HG03469 (cell line): ENCODE data around the gene SSBP4.

Experiments
- ATAC-seq: cut with Tn5 transposase; IDR thresholded peaks from one replicate; pipeline ENCODE4 v1.9.1; 2021; ENCODE audit warnings: mild to moderate bottlenecking, moderate library complexity, moderate number of reproducible peaks; ENCODE audit not compliant: unreplicated experiment

Gene SSBP4

DNA sequence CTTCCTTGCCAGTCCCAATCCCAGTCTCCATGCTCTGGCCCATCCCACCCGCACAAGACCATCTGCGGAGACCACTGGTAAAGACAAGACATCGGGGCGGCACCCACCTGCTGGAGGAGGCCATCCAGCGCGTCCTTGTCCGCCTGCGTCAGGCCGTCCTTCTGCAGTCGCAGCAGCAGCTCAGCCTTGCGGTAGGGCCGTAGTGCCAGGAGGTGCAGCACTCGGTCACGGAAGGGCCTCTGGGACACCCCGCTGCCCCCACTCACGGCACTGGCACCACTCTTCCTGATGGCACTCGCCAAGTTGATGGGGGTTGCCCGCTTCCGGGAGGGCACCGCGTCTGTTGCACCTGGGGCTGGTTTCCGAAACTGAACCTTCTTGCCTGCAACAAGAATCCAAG, 42.3 kb downstream of the SSBP4 start:
- ATAC-seq = no peak

DNA sequence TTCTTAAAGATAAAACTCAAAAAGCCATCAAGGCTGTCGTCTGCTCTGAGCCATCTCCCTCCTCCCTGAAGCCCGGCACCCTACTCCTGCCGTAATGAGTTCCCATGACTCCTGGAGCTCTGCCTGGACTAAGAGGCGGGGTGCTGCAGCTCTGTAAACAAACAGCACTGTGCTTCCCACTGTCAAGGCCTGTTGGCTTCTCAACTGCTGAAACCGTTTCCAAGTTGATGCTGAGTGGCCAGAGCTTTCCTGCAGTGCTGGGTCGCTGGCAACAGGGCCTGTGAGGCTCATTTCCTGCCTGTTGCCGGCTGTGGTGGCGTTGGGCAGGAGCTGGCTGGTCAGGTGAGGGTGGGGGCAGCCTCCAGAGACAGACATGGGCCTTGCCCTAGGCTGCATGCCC, 45.4 kb downstream of the SSBP4 start:
- ATAC-seq = no peak

DNA sequence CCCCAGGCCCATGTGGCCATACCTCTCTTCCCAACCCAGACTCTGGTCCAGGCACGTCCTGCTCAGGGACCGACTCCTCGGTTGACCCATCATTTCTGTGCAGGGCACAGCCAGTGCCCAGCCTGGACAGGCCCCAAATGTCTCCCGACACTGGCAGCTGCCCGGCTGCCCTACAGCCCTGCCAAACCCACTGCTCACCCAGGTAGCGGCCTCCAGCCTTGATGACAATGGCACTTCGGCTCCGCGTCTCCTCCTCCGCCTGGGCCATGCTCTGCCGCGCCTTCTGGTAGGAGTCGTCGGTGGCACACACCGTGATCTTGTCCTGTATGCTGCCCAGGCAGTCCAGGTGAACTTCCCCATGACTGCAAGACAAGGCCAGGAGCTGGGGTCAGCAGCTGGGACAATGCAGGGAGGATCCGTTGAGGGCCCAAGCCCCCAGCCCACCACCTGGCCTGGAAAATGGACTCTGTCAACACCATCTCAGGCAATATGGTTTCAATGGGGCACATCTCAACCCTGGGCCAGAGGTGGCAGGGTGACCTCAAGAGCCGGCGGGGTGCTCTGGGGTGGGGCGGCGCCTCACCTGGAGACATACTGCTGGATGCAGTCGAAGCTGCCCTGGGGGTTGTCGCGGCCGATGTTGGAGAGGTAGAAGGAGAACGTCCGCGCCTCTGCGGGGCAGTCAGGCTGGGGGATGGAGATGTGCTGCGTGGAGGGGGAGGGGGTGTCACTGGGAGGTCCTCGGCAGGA, 46.2 kb downstream of the SSBP4 start:
- ATAC-seq = no peak

DNA sequence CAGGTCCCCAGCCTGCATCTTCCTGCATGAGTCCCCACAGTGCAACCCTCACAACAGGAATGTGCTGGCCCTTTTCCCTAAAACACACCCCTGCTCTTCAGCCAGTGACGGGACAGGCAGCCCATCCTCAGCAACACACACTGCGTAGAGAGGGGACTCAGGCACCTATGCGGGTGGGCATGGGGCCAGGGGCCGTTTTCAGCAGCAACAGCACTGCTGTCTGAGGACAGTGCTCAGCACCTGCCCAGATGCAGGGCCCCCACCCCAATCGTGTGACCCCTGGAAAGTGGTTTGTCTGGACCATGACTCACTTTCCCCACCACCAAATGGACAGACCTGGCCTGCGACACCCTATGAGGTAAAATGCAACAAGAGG, 46.8 kb downstream of the SSBP4 start:
- no peak for ATAC-seq

DNA sequence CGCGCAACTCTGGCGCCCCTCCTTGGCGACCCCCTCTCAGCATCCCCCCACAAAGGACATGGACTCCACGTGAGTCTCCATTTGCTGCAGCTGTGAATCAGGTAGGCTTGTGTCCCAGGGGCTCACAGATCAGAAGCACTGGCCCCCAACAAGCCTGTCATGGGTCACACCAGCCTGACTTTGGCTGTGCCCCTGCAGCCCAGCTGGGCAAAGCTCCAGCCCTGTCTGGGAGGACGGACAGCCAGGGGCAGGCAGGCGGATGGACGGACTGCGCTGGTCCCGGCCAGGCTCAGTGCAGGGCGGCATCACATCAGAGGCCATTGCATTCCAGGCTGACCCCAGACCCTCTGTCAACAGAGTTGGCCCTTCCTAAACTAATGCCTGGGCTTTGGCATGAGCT, 47.2 kb downstream of the SSBP4 start:
- no peak for ATAC-seq

DNA sequence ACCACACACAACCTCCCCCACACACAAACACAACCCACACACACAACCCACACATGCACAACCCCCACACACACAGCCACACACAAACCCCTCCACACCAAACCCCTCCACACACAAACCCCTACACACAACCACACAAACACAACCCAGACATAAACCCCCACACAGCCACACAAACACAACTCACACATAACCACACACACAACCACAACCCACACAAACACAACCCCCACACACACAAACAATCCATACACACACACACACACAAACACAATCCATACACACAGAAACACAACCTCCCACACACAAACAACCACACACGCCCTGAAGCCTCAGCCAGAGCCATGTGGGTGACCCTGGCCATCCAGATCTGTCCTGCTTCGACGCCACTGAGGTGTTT, 48.8 kb downstream of the SSBP4 start:
- no peak for ATAC-seq

DNA sequence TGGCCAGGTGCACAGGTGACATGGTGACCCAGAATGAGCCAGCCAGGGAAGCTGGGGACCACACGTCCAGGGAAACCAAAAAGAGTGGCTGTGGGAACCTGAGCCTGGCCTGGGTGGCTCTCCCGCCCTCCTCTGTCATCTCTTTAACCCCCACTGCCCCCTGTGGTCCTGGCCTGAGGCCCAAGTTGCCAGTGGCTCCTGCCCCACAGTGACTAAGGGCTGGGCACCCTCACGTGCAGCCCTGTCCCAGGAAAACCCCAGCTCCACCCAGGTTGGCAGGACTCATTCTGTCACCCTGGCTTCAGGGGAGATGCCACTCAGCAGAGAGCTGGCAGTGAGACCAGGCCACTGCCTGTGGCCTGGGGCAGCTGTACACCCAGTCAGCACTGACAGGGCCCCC, 49.3 kb downstream of the SSBP4 start:
- no peak for ATAC-seq

DNA sequence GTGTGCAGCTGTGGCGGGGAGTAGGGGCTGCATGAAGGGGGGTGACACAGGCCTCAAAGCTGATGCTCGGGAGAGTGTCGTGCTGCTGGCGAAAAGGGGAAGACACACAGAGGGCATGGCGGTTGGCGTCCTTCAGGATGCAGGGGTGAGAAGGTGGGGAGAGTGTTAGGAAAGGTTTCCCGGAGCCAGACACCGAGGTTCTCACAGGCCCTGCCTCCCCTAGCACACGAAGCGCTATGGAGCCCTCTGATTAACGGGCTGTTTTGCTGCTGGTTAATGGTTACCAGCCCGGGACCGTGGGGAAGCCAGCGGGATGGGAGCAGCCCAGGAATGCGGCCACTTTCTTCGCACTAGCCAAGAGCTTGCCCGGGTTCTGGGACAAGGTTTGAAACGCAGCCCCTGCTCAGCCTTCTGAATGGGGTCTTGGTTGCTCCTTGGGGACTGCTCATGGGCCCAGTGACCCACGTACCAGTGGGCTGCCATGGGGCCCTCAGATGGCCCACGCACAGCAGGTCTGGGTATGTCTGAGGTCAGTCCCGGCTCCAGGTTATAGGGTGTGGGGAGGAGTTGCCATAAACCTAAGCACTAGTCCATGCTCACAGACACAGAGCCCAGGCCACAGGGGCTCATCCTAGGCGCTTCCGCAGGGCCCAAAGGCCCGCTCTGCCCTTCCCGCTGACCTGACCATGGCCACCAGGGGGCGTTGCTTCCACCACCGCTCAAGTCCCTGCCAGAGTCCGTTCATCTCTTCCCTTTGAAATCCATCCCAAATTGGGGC, 50.1 kb downstream of the SSBP4 start:
- no peak for ATAC-seq

DNA sequence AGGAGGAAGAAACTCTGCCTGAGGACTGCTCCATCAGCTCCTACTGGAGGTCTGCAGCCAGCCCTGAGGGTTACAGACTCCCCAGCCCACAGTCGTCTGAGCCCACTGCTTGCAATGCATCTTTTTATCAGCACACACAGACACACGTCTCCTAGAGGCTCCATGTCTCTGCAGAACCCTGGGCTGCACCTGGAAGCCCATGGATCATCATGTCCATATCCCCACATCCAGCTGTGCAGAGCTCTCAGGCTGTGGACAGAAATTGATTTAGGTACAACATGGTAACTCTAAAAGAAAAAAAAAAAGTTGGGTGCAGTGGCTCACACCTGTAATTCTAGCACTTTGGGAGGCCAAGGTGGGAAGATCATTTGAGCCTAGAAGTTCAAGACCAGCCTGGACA, 51.6 kb downstream of the SSBP4 start:
- ATAC-seq = no peak

DNA sequence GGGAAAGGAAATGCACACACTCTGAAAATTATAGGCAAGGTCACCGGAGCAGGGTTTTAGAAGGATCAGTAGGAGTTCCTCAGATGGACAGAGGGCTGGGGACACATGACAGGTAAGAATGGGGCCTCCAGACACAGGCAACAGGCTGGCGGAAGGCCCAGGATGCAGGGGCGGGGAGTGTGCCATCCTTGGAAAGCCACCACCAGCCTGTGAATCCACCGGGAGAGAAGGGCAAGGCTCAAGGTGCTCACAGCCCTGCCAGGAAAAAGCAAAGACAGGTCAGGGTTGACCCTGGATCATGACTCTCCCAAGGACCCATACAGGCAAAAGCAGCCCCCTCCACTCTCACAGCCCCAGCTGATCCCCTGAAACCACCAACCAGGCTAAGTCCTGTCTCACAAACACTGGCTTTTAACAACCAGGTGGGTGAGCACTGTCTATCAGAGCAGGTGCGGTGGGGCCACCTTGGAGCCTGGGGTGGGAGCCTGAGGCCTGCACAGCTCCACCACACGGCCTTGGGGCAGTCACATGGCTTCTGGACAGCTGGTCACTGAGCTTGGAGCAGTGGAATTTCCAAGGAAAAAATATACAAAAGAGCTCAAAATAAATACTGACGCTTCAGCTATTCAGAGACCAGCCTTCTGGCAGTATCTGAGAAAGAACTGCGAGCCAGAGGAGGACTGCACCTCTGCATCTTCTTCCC, 54.0 kb downstream of the SSBP4 start:
- no peak for ATAC-seq

DNA sequence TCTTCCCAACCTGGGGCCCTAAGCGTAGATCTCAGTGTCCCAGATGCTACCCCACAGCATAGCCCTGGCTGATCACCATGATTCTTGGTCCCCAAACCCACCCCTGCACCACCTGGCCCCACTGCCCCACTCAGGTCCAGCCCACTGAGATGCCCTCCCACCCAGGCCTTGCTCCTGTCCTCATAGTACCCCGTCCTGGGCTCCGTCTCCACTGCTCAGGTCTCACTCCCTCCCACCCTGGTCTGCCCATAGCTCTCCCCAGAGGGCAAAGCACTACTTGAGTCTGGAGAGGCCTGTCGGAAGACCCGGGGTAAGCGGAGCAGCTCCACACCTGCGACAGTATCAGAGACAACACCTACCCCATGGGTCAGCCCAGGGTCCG, 54.5 kb downstream of the SSBP4 start:
- ATAC-seq = no peak

DNA sequence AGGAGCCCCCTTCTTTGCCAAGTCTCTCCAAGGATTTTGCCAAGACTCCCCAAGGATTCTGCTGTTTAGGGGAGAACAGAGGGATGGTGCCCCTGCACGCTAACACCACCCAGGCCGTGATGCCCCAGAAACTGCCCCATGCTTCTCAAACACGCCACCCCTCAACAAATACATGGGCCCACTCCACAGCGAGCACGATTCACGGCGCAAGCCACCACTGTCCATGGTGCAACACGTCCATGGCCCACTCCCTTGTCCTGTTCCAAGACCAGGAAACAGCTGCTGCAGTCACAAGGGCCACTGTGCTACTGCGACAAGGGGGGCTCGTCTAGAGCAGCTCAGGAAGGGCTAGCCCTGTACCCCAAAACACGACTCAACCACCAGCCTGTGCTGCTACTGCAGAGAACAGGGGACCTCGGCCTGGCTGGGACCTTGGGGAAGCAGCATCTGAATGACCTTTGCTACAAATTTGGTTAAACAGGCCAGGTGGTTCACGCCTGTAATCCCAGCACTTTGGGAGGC, 55.2 kb downstream of the SSBP4 start:
- no peak for ATAC-seq

DNA sequence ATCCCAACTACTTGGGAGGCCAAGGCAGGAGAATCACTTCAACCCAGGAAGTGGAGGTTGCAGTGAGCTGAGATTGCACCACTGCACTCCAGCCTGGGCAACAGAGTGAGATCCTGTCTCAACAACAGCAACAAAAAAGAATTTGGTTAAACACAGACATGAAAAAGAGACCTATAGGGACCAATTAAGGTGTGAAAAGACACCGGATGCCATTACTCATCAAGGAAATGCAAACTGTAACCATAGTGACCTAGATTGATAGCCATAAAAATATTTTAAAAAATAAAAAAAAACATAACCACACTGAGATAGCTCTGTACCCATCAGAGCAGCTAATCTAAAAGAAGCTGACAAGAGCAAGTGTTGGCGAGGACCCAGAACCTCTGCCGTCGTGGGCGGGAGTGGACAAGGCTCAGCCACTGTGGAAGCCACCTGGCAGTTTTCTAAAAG, 55.8 kb downstream of the SSBP4 start:
- ATAC-seq = no peak

DNA sequence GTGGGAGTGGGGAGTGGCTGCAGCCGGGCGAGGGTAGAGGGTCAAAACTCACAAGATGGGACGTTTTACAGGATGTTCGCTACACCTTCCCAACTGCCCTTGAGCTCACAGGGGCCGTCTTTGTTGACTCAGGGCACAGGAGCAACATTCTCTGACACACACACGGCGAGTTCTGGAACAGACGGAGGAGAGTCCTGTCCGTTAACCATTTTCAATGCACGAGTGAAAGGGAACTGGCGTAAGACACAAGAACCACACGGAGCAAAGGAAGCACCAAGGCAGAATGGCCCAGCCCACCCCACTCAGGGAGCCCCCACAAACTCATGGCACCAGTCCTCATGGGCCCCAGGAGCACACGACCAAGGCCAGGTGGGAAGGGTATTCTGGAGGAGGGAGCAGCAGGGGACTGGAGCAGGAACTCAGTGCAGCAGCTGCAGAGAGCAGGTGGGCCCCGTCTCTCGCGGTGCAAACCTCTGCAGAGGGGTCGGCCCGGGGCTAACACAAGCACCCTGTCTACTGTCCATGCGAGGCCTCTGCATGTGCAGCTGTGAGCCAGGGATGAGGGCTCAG, 56.6 kb downstream of the SSBP4 start:
- ATAC-seq = no peak

DNA sequence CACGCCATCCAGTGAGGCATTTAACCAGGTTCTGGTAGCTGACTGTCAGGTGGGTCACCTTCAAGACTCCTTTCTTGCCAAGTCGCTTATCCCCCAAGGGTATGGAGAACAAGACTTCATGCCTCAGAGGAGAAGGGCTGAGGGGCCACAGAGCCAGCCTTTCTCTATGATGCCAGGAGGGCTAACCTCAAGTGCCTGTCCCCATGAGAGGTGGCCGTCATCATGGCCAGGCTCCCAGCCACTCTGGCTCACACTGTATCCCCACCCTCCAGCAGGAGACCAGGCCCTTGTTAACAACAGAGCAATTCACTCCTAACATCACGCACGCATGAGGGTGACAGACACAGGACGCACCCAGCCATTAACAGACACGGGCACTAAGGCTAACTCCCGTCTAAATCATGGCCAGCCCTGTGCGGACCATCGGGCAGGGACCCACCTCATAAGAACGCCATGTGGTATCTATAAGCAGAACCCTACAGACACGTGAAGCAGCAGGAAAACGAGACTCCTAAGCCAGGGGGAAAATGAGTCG, 57.4 kb downstream of the SSBP4 start:
- no peak for ATAC-seq

DNA sequence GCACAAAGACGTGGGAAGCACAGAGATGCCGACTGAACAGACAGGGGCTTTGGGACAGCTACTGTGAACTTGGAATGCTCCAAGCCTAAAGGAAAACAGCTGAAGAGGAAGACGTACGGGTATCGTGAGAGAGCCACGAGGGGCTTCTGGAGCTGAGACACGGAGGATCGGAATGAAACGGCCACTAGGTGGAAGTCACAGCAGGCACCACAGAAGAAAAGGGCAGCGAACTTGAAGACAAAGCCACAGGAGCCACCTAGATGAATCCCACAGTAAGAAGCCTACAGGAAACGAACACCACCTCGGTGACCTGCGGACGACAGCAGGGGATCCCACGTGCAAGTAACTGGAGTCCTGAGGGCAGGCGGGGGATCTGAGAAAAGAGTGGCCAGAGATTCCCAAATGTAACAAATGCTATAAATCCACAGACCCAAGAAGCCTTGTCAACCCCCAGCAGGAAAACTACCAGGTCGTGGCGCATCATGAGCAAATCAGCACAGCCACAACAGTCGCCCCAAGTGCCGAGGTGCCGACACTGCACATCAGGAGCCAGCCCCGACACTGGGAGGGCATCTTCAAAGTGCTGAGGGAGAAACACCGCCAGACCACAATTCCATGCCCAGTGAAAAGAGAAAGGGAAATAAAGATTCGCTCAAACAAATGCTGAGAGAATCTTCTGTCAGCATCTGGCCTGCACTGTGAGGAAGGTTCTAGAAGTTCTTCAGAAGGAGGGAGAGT, 58.0 kb downstream of the SSBP4 start:
- ATAC-seq = no peak

DNA sequence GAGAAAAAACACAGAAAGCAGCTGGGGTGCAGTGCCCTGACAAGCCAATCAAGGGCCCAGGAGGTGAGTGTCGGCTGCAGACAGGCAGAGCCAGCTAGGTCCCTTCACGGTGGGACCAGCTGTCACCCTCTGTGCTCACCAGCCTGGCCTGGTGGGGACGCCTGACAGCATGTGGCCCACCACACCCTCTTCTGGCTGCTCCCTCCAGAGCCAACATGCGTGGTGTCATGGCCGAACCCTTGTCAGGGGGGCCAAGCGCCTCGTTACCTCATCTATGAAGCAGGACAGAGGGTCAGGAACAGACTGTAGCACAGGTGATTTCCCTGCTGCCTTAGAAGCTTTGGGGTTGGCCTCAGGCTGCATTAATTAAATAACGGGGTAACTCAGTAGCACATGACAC, 58.8 kb downstream of the SSBP4 start:
- no peak for ATAC-seq

DNA sequence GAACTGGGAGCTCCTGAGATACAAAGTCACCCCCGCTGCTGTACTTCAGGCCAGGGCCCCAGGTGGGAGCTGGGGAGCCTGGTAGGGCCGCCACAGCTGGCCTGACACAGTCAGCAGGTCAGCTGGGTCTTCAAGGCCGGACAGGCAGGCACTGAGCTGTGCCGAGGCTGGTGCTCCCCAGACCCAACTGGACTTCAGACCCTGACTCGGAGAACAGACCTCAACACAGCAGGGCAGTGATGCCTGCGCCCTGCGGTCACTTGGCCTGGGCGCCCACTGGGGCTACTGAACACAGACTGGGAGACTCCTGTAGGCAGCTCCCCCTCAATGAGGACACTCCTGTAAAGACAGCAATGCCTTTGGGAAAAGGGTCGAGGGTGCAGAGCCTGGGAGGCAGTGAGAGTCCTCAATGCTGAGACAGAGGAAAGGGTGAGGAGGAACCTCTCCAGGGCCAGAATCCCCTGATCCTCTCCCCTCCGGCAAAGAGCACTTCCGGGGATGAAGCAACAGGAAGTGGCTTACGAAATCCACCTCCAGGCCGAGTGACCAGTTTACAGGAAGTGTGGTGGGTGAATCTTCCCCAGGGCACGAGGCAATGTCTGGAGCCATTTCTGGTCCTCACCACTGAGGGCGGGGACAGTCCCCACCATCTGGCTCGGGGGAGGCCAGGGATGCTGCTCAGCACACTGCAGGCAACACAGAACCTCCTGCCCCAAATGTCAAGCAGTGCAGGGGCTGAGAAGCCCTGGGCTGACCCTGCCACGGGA, 59.5 kb downstream of the SSBP4 start:
- no peak for ATAC-seq

DNA sequence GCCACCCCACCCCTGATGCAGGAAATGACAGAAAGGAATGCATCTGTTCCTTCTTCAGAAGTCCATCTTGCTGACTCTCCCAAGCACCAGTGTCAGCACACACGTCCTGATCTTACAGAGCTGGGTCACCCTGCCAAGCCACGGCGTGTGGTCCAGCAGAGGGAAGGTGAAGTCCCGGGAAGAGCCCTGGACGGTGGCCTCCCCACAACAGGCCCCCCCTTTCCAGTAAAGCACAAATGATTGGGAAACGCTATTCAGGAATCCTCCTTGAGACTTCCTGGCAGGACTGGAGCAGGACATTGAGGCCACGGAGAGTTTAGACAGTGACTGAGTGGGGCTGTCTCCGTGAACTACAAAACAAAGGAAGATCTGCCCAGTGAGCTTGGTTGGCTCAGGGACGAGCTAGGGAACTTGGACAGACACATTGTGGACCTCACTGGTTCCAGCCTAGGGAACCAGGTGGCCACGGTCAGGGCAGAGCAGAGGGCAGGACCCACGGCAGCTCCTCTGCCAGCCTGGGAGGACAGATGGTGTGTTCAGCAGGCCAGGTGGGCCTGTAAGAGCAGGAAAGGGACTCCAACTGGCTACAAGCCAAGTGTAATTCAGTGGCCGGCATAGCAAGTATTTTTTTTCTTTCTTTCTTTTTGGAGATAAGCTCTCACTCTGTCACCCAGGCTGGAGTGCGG, 61.0 kb downstream of the SSBP4 start:
- no peak for ATAC-seq
